GM19324 (cell line): ENCODE results near the gene PIEZO2.

Source experiments
- ATAC-seq: cut with Tn5 transposase; IDR thresholded peaks from one replicate; pipeline ENCODE4 v1.9.1; 2021; ENCODE audit warnings: mild to moderate bottlenecking, moderate library complexity; ENCODE audit not compliant: unreplicated experiment, low FRiP score

The PIEZO2 gene

DNA sequence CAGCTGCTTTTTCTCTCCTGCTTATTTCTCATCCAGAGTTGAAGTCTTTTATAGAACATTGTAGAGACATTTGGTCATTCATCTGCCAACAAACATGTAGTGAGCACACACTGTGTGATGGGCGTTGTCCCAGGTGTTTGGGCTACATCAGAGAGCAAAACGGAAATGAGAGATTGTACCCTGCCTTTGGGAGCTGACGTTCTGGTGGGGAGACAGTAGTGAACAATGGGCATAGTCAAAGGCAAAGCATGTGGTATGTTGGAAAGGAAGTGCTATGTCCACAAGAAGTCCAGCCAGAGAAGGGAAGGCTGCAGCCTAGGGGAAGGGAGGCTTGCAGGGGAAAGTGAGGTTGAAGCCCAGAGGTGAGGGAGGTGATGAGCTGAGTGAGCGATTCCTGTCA is 78.1 kb downstream of the PIEZO2 start:
- ATAC-seq, result no peak

DNA sequence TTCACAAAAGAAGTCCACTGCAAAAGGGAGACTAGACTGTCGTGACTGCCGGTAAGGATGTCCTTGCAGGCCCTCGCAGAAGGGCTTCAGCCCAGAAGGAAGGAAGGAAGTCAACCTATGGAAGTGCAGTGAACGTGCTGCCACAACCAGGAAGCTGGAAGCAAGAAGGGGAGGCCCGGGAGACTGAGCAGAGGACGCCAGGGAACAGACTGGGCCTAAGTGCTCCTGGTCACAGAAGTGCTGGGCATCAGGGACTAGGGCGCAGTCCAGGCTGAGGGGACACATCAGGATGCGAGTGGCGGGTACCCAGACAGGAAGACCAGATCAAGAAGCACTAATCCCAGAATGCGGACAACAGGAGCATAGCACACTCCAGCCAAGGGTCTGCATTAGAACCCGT is 78.8 kb downstream of the PIEZO2 start:
- no peak for ATAC-seq

DNA sequence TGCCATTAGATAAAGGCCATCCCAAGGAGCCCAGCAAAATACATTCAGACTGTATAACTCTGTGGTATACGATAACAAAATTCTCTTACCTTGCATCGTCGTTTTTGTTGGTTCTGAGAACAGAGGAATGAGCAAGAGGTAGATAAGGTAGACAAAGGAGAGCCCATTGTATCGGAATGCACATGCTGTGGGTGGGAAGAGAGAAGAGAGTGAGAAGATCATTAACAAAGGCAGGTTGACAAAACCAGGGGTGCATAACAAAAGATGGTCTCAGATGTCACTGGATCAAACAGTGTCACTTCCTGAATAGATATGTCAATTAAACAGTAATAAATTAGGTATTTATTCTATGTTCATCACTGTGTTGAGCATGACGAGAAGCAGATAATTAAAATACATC is 83.3 kb downstream of the PIEZO2 start:
- ATAC-seq, result no peak

DNA sequence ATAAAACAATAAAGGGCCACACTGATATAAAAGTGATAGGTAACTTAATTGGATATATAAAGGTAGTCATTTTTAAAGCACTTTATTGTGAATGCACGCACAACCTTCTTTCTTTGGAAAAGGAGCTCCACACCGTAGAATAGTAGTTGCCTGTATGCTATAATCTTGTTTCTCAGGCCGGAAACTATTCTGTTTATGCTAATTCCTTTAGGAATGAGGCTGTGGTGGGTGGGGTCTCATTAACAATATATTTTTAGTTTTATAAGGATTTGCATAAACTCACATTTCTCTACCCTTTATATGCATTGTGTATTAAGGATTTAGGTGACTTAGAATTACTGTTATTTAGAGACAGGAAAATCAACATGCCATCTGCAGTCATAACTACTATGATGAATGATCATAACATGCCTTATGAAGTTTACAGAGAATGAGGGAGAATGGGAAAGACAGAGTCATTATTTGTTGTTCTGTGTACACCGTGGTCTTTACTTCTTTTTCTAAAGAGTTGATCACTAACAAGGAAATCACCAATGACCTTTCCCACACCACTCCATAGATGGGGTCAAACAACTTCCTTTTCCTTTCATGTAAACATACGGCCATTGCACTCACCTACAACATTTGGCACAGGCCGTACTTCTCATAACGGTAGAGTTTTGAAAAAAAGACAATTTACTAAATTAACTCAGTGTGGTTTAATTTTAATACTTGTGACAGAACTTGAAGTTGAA is 84.5 kb downstream of the PIEZO2 start:
- ATAC-seq, result no peak

DNA sequence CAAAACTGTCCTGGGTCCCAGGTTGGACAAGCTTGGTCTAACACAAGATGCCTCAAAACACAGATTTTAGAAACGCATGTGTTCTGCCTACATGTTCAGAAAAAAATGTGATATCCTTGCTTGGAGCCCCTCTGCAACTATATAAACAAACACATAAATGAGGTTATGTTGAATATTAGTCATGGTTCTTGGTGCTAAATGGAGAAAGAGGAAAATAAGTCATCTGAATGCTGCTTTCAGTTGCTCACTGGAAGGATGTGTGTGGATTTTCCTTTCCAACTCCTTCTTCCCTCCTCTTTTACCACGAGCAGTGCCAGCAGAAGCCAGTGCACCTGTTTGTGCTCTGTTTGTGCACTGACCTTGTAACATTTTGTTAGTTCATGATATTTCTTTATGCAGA is 85.3 kb downstream of the PIEZO2 start:
- no peak for ATAC-seq

DNA sequence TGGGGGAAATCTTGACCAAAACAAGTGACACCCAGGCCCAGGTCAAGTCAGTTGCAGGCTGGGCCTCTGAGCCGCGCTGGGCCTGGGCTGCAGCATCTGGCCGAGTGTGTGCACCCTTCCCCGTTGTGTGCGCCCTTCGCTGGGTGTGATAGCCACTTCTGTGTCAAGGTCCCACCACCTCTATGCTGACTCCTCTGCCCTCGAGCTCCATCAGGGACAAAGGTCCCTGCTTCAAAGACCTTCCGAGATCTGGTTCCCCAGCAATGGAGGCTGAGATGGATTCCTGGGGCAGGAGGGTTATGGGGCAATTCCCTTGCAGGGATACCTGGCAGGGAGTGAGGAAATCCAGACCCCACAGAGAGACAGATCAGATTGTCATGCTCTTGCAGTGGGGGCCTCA is 93.6 kb downstream of the PIEZO2 start:
- ATAC-seq, result no peak

DNA sequence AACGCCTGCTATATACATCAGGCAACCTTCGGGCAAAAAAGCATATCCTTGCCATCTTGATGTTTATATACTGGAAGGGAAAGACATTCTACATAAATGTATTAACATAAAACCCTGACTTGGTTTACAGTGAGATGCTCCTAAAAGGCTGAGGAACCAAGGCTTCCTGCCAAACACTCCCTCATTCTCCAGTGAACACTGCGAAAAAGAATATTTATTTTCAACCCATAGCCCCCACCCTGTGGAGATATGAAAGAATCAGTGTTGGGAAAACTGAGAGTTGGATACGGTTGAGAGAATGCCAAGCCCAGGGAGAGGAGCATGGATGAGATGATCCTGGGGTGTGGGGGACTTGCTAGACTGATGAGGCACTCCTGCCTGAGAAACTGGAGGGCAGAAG is 94.9 kb downstream of the PIEZO2 start:
- no peak for ATAC-seq

DNA sequence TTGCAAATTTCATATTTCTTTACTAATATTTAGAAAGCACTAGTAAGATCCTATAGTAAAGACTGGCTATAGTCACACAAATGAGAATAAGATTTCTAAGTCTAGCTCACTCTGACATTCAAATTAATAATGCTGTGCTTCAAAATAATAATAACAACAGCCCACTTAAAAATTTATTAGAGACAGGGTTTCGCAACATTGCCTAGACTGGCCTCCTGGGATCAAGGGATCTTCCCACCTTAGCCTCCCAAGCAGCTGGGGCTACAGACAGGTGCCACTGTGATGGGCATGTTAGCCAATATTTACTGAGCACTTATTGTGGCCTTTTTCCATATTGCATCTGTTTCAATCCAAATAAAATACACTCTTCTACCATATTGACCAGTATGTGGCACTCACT is 96.1 kb downstream of the PIEZO2 start:
- no peak for ATAC-seq

DNA sequence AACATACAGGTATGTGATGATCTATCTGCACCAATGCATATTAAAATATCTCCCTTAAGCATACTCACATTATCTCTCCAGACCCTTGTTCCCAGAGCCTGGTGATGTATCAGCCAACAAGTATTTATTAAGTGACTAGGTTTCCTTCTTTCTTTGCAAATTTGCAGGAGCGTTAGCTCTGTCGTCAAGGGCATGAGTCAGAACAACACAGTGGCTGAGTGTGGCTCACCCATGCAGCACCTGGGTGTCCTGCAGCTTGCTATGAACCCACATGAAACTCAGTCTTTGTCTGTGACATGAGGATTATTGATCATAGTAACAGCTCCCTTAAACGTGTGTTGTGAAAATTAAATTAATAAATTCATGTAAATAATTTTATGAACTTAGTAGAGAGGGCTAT is 96.6 kb downstream of the PIEZO2 start:
- ATAC-seq, result no peak

DNA sequence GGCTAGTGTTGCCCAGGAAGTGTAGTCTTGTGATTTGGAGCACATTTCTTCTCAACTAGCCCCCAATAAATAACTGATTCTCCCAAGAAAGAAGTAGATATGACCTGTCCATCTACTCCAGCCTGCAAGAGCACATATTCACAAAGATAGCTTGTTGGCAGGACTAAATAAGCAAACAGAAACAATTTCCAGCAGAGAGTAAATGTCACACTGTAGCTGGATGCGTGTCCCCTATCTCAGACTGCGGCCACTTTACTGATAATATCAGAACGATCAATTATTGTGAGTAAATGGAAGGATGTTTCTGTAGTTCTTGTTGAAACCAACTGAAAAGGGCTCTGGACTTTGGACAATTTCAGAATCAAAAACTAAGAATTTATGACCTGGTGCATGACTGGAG is 97.9 kb downstream of the PIEZO2 start:
- no peak for ATAC-seq

DNA sequence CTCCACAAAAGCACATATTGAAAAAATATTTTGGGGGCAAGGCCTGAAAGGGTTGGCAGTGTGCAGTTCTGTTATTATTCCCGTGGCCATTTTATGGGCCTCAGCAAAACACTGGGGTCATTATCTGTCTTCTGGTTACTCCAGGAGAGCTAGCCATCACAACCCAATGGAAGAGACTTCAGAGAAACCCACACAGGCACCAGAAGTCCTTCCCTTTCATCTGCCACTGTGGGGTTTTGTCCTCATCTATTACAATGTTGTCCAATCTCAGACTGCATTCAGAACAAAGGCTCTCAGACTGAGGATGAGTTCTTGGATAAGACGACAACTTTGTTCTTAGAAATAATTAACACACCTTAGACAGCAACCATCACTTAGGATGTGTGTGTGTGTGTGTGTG is 98.4 kb downstream of the PIEZO2 start:
- ATAC-seq, result no peak

DNA sequence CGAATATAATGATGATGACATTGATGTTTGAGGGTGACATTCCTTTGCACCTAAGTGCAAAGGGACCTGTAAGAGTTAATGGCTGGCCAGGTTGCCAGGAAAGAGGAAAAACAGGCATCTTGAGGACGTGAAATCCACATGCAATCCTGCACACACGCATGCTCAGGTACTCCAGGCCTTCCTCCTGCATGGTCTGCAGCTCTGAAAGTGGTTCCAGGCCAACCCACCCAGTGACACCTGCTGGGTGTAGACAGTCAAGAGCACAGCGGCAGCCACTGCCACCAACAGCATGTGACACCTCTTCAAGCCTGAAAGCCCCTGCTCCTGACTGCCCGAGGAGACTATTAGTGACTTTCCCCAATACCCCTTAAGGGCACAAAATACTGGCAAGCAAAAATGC is 101.6 kb downstream of the PIEZO2 start:
- no peak for ATAC-seq

DNA sequence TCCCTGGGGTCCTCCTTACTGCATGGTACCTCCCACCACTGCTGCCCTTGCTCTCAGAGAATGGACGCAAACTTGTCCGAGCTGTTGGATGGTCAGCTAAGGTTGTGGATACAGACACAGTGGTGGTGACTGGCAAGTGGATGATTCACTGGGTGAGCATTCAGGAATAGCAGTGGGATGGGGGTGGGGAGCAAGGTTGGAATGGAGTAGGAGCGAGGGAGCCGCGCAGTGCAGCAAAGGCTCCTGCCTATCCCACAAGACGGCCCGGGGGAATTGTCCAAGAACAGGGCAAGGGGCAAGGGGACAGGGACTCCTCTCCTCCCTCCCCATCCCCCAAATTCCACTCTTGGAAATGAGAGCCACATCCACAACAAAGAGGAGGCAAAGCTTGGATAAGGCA is 102.2 kb downstream of the PIEZO2 start:
- no peak for ATAC-seq

DNA sequence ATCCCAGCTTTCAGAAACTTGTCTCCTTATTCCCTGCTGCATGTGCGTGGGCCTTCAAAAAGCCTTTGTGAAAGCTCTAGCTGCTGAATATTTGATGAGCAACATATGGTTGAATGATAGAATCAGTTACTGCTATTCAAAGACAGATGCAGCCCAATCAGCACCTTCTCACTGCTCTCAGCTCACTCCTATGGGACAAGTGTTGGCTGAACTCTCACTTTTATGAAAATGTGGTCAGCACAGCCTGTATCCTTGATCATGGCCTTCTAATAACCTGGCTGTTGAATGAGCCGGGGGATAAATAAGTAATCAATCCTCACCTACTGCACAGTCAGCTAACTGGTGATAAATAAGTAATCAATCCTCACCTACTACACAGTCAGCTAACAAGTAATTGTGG is 103.2 kb downstream of the PIEZO2 start:
- no peak for ATAC-seq

DNA sequence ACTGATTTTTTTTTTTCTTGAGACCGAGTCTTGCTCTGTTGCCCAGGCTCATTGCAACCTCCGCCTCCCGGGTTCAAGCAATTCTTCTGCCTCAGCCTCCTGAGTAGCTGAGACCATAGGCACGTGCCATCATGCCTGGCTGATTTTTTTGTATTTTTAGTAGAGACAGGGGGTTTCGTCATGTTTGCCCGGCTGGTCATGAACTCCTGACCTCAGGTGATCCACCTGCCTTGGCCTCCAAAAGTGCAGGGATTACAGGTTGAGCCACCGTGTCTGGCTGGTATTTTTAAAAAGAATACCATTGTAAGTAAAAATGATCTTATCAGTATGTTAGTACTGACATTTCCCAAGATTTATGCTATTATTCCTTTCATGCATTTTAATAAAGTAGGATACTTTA is 105.7 kb downstream of the PIEZO2 start:
- no peak for ATAC-seq

DNA sequence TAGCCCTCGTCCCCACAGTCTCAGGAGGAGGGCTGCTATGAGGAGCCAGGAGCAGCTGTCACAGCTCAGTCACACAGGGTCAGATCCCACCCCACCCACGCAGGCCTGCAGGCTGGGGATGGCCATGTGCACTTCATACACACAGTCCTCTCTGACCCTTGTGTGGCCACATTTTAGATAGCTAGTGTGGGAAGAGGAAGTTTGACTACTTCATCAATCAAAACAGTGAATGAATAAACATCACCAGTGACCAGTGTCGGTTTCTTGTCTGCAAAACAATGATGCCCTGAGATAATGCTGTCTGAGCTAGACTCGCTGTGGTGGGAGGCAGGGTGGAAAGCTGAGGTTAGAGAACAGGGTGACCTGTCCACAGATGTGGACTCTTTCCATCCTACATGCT is 107.1 kb downstream of the PIEZO2 start:
- ATAC-seq, result no peak

DNA sequence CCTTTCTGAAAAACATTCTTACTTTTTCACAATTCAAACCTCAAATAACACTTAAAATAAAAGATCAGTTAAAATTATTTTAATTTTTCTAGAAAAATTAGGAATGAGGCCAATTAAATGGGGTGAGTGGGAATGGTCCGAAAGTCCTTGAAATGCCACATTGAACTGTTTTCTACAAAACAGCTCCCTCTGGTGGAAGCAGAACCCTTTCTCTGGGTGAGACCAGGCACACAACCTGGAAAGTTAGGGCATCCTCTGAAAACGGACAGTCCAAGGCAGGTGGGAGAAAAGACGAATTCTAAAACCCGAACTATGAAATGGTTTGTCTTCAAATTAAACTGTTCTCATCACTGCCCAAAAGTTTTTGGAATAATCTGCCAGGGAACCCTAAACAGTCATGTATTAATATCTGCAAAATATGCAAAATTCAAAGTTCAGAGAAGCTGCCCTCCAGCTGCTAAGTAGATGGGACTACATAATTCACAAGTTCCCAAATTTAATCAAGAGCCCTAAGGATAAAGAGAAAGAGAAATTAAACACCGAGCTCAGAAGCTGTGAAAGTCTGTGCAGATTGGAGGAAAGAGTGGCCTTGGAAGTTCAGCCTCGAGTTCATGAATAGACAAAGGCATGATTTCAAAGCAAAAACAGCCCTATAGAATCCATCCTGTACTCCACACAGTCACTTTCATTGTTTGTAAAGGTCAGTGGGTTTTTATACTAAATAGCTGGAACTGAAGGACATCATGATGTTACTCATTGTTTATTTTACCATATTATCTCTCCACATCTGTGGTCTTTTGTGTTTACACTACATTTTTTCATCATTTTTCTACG is 108.3 kb downstream of the PIEZO2 start:
- ATAC-seq, result no peak

DNA sequence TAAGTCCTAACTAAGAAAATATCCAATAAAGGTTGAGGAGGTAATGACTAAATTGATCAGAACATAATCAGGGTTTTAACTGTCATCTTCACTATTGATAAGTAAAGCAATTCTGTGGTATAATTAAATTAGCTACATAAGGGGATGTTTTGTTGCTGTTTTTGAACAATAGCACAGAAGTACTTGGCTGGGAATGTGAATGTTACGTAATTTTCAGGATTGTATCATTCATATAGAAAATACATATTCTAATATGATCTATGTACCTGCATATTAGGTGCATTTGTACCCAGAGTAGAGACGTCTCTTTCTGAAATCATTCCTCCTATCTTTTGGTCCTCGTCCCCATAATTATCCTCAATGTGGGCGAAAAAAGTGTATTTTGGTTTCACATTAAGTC is 109.0 kb downstream of the PIEZO2 start:
- no peak for ATAC-seq

DNA sequence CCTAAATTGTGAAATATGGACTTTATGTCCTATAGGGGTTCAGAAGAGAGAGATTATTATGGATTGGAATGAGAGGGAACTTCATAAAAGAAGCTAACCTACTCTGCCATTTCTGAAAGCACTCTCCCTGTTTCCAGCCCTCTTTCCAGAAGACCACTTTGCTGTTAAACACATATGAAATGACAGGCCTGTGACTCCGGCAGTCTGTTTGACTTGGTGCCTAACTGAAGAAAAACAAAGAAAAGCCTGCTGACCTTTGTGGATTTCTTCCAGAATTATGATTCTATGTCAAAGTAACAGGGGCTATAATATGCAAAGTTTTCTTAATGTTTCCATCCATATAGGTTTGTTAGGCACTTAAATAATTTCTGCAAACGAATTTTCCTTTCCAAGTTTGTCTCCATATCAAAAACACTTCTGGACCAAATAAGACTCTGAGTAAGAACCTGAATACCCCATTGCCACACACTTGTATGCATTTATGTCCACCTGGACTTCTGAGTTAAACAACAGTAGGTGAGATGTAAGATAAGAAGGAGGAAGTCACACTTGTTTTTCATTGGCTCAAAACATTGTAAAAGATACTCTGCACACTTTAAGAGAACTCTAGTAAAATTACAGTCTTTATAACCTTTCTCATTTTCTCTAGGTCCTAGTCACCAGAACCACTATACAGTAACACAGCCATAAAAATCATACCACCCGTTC is 111.7 kb downstream of the PIEZO2 start:
- no peak for ATAC-seq

DNA sequence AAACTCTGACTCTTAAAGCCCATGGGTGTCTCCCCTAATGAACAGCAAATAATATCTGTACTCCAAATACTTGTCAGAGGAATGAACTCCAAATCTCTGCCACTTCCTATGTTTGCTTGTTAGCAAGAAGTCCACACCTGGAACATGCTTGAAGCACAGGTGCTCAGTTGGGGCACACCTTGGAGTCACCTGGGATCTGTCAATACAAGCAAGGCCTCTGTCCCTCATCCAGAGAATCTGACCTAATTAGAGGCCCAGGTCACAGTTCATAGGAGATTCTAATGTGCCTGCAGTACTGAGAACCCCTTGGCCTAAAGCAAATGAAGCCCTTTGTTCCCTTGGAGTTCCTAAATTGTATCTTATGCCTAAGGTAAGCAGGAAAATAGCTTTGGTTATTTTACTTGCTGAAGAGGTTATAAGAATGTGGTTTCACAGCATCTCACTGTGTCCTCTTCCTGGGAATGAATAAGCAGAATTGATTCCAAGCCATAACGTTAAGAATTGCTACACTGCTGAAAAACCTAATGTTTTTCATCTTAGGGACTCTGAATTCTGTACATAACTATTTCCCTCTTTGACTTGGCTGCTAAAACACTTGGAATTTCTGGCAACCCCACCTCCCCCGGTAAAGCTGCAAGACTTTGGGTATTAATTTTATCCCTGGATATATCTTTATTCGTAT is 113.4 kb downstream of the PIEZO2 start:
- ATAC-seq, result no peak

DNA sequence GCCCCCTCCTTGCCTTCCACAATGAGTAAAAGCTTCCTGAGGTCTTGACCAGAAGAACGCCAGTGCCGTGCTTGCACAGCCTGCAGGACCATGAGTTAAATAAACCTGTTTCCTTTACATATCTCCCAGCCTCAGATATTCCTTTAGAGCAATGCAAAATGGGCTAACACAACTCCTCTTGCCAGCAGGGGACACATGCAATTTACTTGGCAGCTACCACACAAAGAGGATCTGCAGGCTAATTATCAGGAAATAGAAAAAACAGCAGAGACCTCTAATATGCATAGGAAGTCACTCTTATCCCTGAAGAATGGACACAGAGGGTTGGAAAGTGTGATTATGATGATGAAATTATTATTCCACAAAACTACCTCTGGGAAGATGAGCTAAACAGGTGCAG is 114.0 kb downstream of the PIEZO2 start:
- ATAC-seq, result no peak
